Measurements from ENCODE around the gene AFTPH. TPM values are rescaled to one million over a fixed set of nuclear protein-coding genes. Genes with fewer than 3 reads are reported as not detected.

The AFTPH gene
- total RNA-seq, 1 experiment from 2014 or later: 13.5 TPM

- H3K18ac ChIP-seq (ENCODE audit: insufficient read length, low read depth, low read length): no peak overlapping the region
- no peaks in the 10 kb centered on the region for H3K4me1 ChIP-seq (ENCODE audit: insufficient read depth, low read length)
- no peak overlapping the region for H3K14ac ChIP-seq (ENCODE audit: insufficient read depth, low read length)
- H2AK5ac ChIP-seq (ENCODE audit: insufficient read length, low read length): no peak overlapping the region
- no peak overlapping the region for H2BK120ac ChIP-seq (ENCODE audit: low read depth, low read length, poor library complexity, severe bottlenecking)
- no peak overlapping the region for H2AFZ ChIP-seq (ENCODE audit: low read length)
- no peak overlapping the region for H3T11ph ChIP-seq (ENCODE audit: low read length)
- H3K4me2 ChIP-seq (ENCODE audit: insufficient read depth, insufficient read length, low read length): no peak overlapping the region
- H3K56ac ChIP-seq (ENCODE audit: insufficient read length, low read depth, low read length): no peak overlapping the region
- no peaks in the 10 kb centered on the region for H3K79me1 ChIP-seq (ENCODE audit: insufficient read depth, low read depth, low read length, poor library complexity, severe bottlenecking)
- H4K5ac ChIP-seq (ENCODE audit: insufficient read length, low read depth, low read length): no peak overlapping the region
- H2BK15ac ChIP-seq (ENCODE audit: low read depth, low read length): no peak overlapping the region
- H3K27me3 Mint-ChIP-seq (ENCODE audit: low read depth): no peaks in the 10 kb centered on the region; the same call in 1 of the 2 replicates
- no CpG with 5 or more reads among the region's 2 CpGs for WGBS (ENCODE audit: extremely low coverage, insufficient read length, low lambda C conversion rate)
- H4K8ac ChIP-seq (replicated peaks; ENCODE audit: insufficient read length, low read depth, low read length): no peak overlapping the region
- no peaks in the 10 kb centered on the region for H3K27me3 ChIP-seq (ENCODE audit: insufficient read depth, low read length)
- no peak overlapping the region for H3K27ac Mint-ChIP-seq
- H3K4me3 Mint-ChIP-seq: no peak overlapping the region
- H4K91ac ChIP-seq (ENCODE audit: insufficient read length, low read depth, low read length): no peak overlapping the region
- H3K23me2 ChIP-seq (ENCODE audit: insufficient read length, low read depth, low read length, poor library complexity, severe bottlenecking): no peaks in the 10 kb centered on the region
- TF ChIP-seq CTCF (conservative IDR thresholded peaks at IDR 0.05): no peak
- H2BK5ac ChIP-seq (ENCODE audit: insufficient read length, low read length): no peak overlapping the region
- H3K4ac ChIP-seq (ENCODE audit: low read depth, low read length): no peak overlapping the region
- H4K20me1 ChIP-seq (ENCODE audit: control insufficient read depth, insufficient read depth, insufficient read length): no peaks in the 10 kb centered on the region
- peaks cover 2 to 3% of the 10 kb centered on the region in 2 experiments; a peak in 2 of 5 replicates for H3K9me3 Mint-ChIP-seq
- H3K9ac ChIP-seq (ENCODE audit: extremely low read depth, insufficient read length, low read length): no peak overlapping the region
- H2BK20ac ChIP-seq (ENCODE audit: low read depth, low read length, poor library complexity, severe bottlenecking): no peak overlapping the region
- 0 out of 7 replicates have a peak, but pooled peaks cover 0 to 1% (median 0%) of the 10 kb centered on the region in 3 experiments for H3K36me3 Mint-ChIP-seq (ENCODE audit: insufficient read depth in 1 of 3, low read depth in 3 of 3)
- no peaks in the 10 kb centered on the region for H3K4me1 Mint-ChIP-seq
- no peak overlapping the region for H2BK12ac ChIP-seq (ENCODE audit: insufficient read length, low read depth, low read length)
- H3K79me2 ChIP-seq (ENCODE audit: insufficient read depth, low read length): no peaks in the 10 kb centered on the region
- H3K23ac ChIP-seq (ENCODE audit: insufficient read length, low read depth, low read length): no peak overlapping the region
- H3K9me3 ChIP-seq (ENCODE audit: control insufficient read depth, low read depth, low read length): no peaks in the 10 kb centered on the region
- no peak for DNase-seq
- H3K27ac ChIP-seq (ENCODE audit: insufficient read length, low read depth, low read length): no peak overlapping the region
Measured at GRCh38 chr2:64506686-64507085, 17.4 kb upstream of the AFTPH start.

Data from H9 (cell line).